HG03520 (cell line): ENCODE data around the gene TMEM43.
"Not testable (repeated sequence)": the region's sequence is repeated elsewhere in the genome, so short reads cannot be mapped to it uniquely, and the experiment has no call there.

Experiments used
- ATAC-seq: cut with Tn5 transposase; IDR thresholded peaks from one replicate; pipeline ENCODE4 v1.9.1; 2021; ENCODE audit warnings: mild to moderate bottlenecking, moderate library complexity; ENCODE audit not compliant: unreplicated experiment

The TMEM43 gene

DNA sequence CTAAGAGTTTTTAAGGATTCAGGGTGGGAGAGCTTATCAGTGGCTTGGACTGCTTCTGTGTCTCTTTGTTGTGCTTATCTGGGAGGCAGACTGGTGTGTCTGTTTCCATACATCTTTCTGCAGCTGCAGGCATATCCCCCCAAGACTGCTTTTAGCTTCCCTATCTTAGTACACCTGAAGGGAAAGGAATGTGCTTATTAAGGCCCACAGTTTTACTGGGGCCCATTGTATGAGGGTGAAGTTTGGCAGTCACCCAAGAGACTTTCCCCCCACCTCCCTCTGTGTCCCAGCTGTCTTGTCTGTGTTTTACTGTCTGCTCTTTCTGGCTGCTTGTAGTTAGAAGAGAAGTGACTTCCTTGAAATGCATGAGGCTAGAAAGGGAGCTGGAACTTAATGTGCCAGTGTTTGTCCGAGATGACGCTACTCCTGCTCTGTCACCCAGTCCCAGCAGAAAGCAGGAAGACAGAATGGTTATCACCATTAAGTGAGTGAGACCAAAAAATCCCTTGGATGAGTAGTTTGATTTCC, 3.9 kb upstream of the TMEM43 start:
- ATAC-seq, result not testable (repeated sequence)

DNA sequence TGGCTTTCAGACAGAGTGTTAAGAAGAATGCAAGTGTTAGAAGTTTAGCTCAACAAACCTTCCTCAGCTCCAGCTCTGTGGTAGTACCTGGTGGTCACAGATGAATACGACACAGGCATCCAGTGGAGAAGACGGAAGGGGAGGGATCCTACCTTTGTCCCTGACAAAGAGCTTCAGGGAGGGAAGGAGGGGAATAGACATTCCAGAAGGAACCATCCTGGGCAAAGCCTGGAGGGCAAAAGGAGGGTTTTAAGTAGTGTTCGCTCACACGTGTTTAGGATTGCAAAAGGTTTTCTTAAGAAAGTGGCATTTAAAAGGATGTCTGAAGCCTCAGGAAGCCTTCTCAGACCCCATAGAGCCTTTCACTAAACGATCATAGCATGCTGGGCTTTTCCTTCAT, 3.0 kb upstream of the TMEM43 start:
- ATAC-seq, result no peak

DNA sequence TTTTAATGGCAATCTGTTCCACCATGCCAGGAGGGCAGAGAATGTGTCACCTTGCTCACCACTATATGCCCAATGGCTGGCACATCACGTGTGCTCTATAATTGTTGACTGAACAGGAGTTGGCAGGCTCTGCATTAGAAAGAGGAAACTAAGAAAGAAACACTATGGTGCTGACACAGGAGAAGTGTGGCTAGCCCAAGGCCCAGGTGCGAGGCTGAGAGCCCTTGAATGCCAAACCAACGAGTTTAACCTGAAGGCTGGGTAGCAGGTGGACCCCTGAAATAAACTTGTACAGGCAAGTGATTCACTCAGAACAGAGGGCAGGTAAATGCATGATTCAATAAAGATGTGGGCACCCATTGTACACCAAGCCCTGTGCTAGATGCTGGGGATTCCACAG, 2.6 kb upstream of the TMEM43 start:
- ATAC-seq, result no peak

DNA sequence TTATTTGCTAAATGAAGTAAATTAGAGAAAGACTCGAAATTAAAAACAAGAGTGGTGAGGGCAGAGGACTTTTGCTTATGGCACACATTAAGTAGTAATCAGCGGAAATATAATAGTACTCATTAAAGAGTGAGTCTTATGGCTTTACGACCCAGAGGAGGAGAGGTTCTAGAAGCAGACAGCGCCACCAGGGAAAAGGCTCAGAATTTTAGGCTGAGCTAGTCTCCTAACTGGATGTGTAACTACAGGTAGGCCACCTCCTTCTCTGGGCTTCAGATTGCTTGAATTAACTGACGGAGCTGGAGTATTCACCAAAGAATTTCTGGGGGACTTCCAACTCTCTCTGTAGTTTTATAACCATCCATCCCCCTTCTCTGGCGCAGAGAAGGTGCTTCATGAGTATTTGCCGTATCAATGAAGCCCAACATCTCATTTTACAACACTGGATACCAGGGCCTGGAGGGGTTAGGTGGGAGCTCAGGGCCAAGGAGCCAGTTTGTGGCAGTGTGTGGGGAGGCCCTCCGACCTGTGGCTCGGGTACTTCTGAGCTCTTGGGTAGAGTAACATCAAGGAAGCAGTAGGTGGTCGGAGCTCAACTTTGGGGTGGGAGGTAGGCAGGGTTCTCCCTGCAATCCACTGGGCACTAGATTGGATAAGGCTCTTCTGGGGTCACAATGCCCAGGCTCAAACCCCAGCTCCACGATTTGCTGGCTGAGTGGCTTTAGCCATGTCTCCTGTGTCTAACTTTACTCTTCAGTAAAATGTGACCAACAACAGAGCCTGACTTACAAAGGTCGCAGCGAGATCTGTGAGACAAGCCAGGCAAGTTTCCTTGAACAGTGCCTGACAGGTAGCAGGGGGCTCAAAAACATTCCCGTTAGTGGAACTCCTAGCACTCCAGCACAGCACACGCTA, 1.3 kb upstream of the TMEM43 start:
- no peak for ATAC-seq

DNA sequence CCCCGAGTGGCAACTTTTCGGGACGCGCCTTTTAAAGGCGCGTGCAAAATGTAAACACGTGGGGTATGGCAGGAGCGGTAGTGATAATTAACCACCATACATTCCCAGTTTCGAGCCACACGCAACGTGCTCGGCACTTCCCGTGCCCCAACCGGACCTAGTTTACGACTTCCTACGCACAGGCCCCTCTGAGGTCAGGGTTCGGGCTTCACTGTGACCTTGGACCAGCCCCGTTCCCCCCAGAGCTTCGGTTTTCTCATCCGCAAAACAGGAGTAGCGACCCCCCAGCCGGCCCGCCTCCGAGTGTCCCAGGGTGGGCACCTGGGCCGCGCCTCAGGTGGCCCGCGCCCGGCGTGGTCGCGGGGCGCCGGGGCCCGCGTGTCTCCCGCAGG, 633 bp upstream of the TMEM43 start:
- peak; percentile 21 for ATAC-seq

DNA sequence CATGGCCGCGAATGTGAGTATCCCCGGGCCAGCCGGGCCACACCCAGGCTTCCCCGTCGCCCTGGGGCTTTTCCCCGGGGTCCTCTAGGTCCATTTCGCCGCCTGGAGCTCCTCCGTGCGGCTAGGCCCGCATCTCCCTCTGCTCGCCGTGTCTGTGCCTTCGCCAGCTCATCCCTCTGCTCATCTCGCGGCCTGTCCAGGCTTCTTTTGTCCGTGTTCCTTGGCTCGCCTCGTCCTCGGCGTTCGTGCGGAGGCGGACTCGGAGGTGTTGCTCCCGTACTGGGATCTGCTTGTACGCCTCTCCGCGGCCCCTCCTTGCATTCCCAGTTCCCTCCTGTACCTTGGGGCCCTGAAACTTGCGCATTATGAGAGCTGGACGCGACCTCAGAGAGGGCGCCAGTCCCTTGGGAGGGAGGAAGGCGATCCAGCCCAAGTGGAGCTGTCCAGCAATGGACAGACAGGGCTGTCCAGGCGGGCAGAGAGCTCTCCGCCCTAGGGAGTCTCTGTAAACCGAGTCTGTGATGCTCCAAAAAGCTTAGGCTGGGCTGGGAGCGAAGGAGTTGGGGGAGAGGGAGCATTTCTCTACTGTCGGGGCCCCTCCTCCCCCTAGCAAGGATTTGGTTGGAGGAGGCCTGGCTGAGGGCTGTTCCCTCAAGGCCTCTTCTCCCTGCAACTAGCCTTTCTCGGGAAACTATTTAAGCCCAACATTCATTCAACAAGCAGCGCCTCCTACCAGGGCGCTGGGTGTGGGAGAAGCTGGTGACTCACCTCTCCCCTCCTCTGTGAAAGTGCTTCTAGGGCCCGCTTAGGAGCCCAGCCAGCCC, 553 bp downstream of the TMEM43 start:
- peak; percentile 14 for ATAC-seq

DNA sequence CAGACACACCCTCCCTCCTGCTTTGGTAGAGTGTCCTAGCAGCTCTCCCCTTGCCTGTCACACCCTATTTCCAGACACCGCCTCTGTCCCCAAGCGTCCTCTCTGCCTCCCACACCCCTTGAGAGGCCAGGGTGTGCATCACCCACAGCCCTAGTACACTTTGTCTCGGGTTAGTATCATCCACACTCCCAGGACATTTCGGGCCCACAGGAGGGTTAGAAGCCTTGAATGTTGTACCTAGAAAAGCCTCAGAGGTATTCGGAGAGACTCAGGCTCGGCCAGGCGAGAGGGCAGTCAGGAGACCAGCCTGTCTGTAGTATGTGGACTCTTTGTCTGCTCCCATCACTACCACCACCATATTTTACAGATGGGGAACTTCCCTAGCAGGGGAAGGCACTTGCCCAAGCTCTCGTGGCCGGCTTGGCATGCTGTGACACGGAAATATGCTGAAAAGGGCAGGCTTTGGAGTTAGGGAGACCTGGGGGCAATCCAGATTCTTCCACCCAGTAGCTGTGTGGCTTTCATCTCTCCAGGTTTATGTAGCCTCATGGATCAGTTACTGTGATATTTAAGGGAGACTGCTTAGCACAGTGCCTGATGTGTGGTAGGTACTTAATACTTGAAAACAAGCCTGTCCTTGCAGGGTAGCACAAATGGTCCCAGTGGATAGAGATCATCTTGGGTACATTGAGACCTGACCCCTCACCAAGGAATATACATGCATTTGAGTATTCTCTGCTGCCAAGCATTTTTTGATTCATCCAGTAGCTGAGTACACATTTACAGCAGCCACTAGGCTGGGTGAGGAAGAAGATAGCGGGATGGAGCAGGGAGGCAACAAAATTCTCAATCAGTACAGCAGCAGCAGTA, 1.4 kb downstream of the TMEM43 start:
- no peak for ATAC-seq

DNA sequence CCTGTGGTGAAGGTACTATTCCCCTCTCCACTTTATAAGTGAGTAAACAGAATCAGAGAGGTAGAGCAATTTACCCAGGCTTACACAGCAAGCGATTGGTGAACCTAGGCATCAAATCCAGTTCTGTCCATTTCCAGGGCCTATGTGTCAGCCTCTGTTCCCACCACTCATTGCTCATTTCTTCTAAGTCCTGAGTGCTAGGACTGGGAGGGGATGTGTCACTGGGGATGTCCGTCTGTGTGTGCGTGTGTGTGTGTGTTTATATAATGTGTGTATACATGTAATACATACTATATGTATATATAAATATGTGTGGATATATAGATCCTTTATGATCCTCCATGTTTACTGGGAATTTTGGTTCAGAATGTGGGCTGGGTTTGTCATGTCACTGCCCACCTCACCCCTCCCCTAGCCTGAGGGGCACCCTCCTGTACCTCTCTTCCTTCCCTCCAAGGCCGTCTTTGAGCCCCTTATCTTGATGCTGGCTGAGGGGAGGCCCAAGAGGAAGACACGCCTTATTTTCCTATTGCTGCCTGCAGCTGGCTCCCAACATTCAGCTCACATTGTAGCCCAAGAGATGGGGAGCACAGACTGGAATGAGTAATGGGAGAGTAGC, 2.1 kb downstream of the TMEM43 start:
- no peak for ATAC-seq

DNA sequence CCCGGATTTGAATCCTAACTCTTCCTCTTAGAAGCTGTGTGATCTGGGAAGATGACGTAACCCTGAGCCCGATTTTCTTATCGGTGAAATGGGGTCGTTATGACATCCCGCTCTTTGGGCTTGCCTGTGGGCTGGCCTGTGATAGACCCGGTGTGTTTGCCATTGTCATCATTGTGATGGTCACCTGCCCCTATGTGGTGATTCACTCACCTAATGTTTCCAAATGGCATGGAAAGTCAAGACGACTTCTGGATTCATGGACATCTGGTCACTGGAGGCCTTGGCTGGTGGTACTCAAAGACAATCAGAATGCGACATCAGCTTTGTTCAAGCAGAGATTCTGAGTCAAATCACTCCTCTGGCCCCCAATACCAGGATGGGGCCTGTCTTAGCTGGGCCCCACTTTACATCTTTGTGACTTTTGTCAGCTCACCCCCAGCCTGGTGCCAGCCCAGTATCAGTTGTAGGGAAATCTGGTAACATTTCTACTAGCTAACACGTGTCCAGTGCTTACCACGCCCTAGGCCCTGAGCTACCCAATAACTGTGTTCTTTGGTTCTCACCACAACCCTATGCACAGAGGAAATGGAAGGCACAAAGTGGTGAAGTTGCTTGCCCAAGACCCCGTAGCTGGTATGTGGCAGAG, 2.8 kb downstream of the TMEM43 start:
- ATAC-seq, result no peak

DNA sequence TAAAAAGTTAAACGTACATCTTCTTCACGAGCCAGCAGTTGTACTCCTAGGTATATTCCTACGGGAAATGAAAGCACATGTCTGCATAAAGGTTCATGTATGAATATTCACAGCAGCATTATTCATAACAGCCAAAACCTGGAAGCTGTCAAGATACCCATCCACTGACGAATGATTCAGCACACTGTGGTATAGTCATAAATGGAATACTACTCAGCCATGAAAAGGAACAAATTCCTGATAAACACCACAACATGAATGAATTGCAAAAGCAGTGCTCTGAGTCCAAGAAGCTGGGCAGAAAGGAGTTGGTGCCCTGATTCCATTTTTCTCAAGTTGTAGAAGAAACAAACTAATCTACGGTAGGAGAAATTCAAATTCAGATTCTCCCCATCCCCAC, 3.9 kb downstream of the TMEM43 start:
- ATAC-seq, result no peak

DNA sequence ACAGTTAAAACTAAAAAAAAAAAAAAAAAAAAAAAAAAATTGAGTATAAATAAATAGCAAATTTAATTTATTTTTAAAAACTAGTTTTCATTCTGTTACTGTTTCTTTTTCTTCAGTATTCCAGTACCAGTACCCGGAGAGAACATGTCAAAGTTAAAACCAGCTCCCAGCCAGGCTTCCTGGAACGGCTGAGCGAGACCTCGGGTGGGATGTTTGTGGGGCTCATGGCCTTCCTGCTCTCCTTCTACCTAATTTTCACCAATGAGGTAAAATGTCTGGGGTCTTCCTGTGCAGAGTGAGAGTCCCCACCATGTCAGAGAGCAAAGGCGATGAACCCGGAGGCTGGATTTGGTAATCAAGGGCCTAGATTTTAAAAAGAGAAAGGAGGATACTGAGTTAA, 4.4 kb downstream of the TMEM43 start:
- no peak for ATAC-seq

DNA sequence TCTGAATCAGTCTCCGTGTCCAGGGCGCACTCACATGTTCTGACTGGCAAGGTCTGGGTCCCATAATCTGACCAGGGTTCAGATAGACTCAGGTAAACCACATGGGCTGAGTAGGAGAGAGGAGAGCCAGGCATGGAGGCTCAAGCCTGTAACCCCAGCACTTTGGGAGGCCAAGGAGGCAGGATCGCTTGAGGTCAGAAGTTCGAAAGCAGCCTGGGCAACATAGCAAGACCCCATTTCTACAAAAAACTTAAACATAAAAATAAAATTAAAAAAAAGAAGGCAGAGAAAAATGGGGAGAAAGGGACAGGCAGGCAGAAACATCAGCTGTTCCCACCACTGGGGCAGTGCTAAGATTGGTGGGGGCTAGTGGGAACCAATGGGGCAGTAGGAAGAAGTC, 5.4 kb downstream of the TMEM43 start:
- no peak for ATAC-seq

DNA sequence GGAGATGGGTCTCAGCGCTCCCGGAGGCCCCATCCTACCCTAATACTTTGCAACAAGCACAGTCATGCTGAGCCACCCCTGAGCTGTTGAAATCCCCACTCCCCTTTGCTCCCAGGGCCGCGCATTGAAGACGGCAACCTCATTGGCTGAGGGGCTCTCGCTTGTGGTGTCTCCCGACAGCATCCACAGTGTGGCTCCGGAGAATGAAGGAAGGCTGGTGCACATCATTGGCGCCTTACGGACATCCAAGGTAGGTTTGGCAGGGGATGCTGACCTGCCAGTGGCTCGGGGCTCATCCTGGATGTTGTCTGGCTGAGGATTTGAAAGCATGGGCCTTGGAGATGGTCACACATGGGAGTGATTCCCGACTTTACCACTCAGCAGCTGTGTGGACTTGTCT, 5.9 kb downstream of the TMEM43 start:
- ATAC-seq, result no peak

DNA sequence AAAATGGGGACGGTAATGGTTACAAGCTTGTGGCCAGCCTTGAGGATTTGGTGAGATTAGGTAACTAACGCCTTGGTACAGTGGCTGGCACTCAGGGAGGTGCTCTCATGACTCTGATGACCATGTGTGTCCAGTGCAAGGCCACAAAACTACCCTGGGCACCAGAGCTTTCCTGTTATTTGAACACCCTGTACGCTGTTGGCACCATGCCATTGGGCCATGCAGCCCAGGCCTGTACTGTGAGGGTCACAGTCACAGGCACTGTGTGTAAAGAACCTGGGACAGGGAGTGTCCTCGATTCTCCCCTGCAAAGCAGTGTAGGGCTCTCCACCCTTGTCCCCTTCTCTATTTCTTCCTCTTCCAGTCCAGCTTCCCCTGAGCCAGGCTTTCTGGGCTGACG, 6.3 kb downstream of the TMEM43 start:
- ATAC-seq, result no peak

DNA sequence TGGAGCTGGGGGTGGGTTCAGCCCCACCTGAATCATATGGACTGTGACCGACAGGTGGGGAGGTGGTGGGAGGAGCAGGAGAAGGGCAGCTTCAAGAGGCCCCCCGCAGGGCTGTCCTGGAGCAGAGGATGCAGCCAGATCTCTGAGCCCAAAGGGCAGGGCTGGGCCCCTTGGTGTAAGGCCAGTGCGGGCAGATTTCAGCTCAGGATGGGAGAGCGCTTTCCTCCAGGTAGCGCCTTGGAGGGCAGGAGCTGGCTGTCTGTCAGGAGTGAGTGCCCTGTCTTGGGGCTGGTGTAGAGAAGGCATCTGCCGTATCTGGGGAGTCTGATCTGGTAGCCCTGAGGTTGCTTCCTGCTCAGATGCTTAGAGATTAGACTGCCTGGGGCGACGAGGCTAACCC, 7.3 kb downstream of the TMEM43 start:
- ATAC-seq, result no peak

DNA sequence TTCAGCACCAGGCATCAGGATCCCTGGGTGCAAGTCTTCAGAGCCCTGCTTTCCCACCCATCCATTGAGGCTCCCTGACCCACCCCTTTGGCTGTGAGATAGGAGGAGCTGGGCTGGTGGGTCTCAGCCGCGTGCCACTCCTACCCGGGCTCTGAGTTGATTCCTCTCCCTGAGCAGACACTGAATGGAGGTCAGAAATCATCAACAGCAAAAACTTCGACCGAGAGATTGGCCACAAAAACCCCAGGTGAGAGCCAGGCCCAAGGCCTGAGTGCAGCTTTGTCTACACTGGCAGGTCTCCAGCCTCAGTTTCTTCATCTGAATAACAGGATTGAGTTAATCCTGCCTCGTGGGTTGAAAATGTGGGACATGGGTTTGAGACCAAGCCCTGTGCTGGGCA, 7.8 kb downstream of the TMEM43 start:
- no peak for ATAC-seq

DNA sequence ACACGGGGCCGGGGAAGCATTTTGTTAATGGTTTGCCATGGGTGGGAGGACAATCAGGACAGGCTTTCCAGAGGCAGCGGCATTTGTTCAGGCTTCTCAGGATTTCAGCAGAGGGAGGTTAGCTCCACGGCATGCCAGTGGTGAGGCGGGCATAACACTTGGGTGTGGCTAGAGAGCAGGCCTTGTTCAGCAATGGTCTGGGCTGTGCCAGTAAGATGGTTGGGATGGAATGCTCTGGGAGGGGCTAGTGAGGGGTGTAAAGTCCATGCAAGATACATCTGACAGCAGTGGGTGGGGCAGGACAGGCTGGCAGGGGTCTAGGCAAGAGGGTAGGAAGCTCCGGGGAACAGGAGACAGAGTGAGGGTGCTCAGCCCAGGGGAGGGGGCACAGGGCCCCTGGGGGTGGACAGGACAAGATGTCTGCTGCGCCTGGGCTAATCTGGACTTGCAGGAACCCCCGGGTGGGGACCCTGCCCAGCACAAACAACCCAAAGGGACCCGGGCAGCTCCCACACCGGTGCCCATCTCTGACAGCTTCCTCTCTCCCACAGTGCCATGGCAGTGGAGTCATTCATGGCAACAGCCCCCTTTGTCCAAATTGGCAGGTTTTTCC, 8.4 kb downstream of the TMEM43 start:
- no peak for ATAC-seq

DNA sequence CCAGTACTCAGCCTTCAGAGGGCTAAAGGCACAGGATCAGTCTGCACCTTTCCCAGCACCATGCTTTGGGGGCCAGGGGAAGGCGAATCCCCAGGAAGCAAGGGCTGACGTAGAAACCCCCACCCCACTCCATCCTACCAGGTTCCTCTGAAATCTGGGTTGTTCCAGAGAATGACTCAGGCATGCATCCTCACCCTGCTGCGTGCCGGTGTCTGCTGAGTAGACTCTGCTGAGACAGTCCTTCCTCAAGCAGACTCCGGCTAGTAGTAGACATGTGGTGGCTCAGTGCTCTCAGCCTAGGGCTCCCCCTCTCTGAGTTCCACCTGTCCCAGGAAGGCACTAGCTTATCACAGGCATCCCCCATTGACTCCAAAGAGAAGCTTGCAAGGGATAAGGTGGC, 9.0 kb downstream of the TMEM43 start:
- ATAC-seq, result no peak

DNA sequence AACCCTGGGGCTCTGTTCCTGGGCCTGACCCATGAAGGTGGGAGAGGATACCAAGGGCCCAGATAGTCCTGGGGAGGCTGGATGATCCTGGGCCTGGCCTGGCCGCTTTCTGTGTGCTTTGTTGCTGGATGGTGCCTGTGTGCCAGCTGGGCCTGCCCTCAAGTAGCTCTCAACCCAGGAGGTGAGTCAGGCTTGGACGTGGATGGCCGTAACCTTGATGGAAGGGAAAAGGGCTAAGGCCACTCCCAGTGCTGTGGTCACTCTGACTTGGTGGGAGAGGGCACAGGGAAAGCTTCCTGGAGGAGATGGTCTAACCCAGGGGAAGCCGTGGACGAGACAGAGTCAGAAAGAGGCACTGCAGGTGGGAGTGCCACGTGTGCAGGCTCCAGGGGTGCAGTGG, 9.4 kb downstream of the TMEM43 start:
- no peak for ATAC-seq

DNA sequence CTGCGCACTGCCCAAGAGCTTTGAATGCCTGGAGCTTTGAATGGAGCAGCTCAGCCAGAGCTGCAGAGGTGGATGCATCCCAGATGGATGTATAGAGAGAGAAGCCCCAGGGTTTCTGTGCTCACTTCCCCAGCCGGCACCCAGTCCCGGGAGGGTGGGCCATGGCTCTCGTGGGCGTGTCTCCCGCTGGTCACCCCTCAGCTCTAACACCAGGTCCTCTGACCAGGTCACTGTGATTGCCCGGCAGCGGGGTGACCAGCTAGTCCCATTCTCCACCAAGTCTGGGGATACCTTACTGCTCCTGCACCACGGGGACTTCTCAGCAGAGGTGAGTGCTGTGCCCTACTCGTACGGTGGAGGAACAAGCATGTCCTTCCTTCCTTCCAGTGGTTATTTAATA, 10.7 kb downstream of the TMEM43 start:
- ATAC-seq, result no peak
